HEK293T (cell line): ENCODE measurements around the gene MCF2L.

Source experiments
- ARNT ChIP-seq: fragments of 450-650 bp; IDR thresholded peaks from 2 replicates; pipeline ENCODE4 v1.6.1; 2017; ENCODE audit warnings: mild to moderate bottlenecking
- BHLHE40 ChIP-seq: fragments of 450-650 bp; IDR thresholded peaks from 2 replicates; pipeline ENCODE4 v1.6.1; 2016; ENCODE audit warnings: mild to moderate bottlenecking, moderate library complexity, borderline replicate concordance
- CTBP1 ChIP-seq: fragments of 450-650 bp; IDR thresholded peaks from 2 replicates; pipeline ENCODE4 v1.6.1; 2016; ENCODE audit warnings: borderline replicate concordance
- ELF4 ChIP-seq: fragments of 450-650 bp; IDR thresholded peaks from 2 replicates; pipeline ENCODE4 v1.6.1; 2017; ENCODE audit warnings: antibody characterized with exemption
- FOXA1 ChIP-seq: fragments of 450-650 bp; IDR thresholded peaks from 2 replicates; pipeline ENCODE4 v1.6.1; 2016; ENCODE audit warnings: mild to moderate bottlenecking
- FOXM1 ChIP-seq: fragments of 450-650 bp; IDR thresholded peaks from 2 replicates; pipeline ENCODE4 v1.6.1; 2017; ENCODE audit warnings: mild to moderate bottlenecking, borderline replicate concordance
- NFRKB ChIP-seq: fragments of 450-650 bp; IDR thresholded peaks from 2 replicates; pipeline ENCODE4 v1.6.1; 2016; ENCODE audit warnings: mild to moderate bottlenecking, moderate library complexity
- PKNOX1 ChIP-seq: fragments of 450-650 bp; IDR thresholded peaks from 2 replicates; pipeline ENCODE4 v1.6.1; 2016
- SP1 ChIP-seq: fragments of 450-650 bp; IDR thresholded peaks from 2 replicates; pipeline ENCODE4 v1.6.1; 2017
- TARDBP ChIP-seq: fragments of 450-650 bp; IDR thresholded peaks from 2 replicates; pipeline ENCODE4 v1.6.1; 2016
- ZNF384 ChIP-seq: fragments of 450-650 bp; IDR thresholded peaks from 2 replicates; pipeline ENCODE4 v1.6.1; 2016

DNA sequence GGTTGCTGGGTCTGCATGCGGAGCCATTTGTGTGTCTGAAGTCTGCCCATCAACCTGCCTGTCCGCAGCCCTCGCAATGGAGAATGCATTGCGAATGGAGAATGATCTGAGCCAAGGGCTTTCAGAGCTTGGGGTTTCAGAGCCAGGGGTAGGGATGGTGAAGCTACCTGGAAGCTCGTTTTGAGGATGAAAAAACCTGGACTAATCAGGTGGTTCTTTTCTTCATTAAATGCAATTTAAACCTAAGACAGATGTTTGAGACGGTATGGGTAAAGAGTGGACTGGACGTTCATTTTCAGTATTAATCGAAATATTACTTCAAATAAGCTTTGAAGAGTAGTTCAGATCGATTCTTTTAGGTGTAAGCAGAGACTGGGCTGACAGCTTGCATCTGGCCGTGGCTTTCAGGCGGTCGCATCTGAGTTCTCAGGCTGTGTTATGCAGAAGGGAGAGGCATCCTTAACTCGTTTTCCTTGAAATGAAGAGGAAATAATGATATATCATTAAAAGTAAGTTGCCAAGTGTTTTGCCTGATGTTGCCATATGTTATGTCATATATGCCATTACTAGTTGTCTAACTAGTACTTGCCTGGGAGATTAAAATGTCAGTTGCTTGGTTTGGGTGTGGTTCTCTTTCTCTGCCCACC lies 801 bp downstream of the MCF2L start:
- TF ChIP-seq SP1 = no peak
- TF ChIP-seq TARDBP = no peak
- no peak for TF ChIP-seq BHLHE40
- no peak for TF ChIP-seq CTBP1
- TF ChIP-seq FOXM1 = no peak
- TF ChIP-seq FOXA1 = no peak
- no peak for TF ChIP-seq PKNOX1
- TF ChIP-seq NFRKB = no peak
- no peak for TF ChIP-seq ELF4
- TF ChIP-seq ZNF384 = no peak
- no peak for TF ChIP-seq ARNT
